Activated CD8-positive, alpha-beta memory T cell treated with anti-CD3 and anti-CD28 coated beads for 48 hours (primary cell): ENCODE data around the gene BABAM1.

ENCODE experiments used
- DNase-seq, 3 experiments: peaks; one replicate each; pipeline ENCODE4 v3.0.0-alpha.2; 2020; ENCODE audit warnings: low read depth in 2 of 3, low spot score in 2 of 3

The BABAM1 gene

GRCh38 chr19:17266975-17267788 is at the start of gene BABAM1:
Gene BABAM1 (plus strand): TSS chr19:17267443. CDS start chr19:17268807, 1,364 bp downstream.
- peak; percentile 67 to 83 (median 78) for DNase-seq

- DNase-seq, result no peak
These were observed 48.0 kb upstream of the BABAM1 start for GRCh38 chr19:17219286-17219685.

DNA sequence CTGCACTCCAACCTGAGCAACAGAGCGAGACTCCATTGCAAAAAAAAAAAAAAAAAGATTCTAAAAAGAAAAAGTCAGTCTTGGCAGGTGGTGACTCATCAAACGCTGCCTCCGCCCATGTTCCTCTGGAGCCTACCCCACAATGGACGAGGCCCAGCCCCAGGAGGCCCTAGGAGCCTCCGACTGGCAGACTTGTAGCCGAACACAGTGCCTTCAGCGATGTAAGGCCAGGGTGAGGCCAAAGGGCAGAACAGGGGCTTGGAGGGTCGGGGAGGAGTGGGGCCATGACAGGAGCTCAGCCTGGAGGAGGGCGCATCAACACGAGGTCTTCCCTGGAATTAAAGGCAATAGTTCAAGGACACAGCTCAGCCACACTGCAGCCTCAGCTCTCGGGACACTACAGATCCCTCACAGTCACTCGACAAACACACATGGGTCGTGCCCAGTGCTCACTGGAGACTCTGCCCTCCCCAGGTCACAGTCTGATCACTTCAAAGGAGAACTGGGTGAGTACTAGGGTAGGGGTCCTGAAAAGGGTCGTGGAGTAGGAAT is 47.0 kb upstream of the BABAM1 start:
- DNase-seq, result no peak

GRCh38 chr19:17225053-17225452 is 42.2 kb upstream of the BABAM1 start:
- no peak for DNase-seq

DNA sequence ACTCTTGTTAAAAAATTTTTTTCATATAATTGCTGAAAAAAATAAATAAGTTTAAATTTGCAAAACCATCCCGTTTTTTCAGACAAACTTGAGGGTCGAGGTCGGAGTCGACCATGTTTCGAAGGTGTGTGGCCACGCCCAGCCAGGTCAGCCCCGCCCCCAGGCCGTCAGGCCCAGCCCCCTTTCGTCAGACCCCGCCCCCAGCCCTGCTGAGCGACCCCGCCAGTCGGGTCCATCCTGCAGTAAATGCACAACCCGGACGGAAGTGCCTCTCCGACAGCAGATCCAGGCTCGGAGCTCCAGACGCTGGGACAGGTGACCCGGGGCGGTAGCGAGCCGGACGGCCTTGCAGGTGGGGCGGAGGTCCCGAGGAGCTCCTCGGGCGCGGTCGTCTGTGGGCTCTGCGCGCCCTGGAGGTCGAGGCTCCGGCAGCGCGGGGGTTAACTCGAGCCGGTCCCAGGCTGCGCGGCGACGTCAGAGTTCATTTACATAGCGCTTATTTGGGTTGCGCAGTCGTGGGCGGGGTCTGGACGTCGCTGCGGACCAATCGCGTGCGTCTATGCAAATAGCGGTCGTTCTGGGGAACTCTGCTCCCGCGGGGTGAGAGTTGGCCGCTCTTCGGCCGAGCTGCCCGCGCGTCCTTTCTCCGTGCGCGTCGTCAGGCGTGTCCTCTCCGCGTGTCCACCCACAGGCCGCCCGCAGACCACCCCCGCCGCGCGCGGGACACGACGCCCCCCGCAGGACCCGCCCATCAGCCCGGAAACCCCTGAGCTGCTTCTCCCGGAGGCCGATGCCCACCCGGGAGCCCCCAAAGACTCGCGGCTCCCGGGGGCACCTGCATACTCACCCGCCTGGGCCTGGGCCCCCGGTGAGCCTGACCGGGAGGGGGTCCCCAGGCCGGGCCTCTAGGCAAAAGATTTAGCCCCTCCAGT is 41.0 kb upstream of the BABAM1 start, which contains the start of gene OCEL1:
OCEL1 (plus strand) TSS at position 225 of the 932 bp plus-strand sequence; CDS start at position 247, 22 bp downstream.
- DNase-seq, result peak; percentile 89 to 92 (median 90)

GRCh38 chr19:17227798-17228367 is 39.4 kb upstream of the BABAM1 start:
- no peak for DNase-seq

GRCh38 chr19:17229890-17230289 is 37.4 kb upstream of the BABAM1 start:
- no peak for DNase-seq

GRCh38 chr19:17232258-17232657 is 35.0 kb upstream of the BABAM1 start:
- DNase-seq, result no peak

GRCh38 chr19:17234911-17235299 is 32.3 kb upstream of the BABAM1 start:
- DNase-seq, result peak in 1 of 3 experiments; percentile 36

DNA sequence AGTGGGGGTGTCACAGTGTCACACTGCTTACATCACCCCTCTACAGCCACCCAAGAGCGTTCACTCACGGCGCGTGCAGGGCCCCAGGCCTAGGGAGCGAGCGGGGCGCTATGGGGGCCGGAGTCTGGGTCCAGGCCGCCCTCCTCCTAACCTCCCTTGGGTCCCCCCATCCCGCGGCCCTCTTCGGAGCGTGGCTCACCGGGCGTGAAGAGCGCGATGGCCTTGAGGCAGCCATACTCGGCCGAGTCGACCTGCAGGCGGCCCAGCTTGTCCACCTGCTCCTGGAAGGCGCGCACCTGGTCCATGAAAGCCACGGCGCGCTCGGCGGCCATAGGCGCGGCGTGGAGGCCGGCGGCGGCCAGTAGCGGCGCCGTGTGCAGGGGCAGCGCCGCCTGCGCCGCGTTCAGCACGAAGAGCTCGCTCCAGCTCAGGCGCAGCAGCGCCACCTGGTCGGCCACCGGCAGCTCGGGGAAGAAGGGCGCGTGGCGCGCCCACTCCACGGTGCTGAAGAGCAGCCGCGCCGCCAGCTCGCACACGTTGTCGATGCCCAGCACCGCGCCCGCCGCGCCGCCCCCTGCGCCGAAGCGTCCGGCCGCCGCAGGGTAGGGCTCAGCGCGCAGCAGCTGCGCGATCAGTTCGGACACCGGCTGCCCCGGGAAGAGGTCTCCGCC is 31.8 kb upstream of the BABAM1 start:
- peak in 2 of 3 experiments; percentile 40 for DNase-seq

DNA sequence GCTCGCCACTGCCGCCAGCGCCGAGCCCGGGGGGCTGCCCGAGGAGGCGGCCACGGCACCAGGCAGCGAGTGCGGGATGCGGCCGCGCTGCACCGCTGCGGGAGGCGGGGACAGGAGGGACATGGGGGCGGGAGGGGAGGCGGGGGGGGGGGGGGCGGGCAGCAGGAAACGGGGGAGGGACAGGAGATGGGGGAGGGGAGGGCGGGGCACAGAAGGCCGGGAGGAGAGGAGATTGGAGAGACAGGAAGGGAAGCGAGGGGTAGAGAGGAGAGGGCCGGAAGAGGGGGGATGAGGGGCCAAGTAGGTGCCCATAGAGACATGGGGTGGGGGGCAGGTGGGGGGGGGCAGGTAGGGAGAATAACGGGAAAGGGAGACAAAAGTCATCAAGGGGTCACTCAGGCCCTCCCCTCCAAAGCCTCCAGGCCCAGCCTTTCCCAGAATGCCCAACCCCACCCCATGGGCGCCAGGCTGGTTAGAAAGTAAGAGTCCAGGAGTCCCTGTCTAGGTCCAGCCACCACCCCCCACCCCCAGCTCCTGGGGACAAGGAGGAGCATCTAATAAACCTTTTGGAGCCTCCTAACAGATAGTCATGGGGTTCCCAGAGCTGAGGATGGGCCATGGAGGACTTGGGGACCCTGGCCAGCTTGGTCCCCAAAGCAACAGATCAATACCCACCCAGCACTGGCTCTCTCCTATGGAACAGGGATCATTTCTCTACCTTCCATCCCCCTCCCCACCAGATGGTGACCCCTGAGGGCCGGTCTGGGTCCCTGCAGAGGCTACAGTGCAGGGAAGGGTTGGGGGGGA is 31.1 kb upstream of the BABAM1 start:
- no peak for DNase-seq

DNA sequence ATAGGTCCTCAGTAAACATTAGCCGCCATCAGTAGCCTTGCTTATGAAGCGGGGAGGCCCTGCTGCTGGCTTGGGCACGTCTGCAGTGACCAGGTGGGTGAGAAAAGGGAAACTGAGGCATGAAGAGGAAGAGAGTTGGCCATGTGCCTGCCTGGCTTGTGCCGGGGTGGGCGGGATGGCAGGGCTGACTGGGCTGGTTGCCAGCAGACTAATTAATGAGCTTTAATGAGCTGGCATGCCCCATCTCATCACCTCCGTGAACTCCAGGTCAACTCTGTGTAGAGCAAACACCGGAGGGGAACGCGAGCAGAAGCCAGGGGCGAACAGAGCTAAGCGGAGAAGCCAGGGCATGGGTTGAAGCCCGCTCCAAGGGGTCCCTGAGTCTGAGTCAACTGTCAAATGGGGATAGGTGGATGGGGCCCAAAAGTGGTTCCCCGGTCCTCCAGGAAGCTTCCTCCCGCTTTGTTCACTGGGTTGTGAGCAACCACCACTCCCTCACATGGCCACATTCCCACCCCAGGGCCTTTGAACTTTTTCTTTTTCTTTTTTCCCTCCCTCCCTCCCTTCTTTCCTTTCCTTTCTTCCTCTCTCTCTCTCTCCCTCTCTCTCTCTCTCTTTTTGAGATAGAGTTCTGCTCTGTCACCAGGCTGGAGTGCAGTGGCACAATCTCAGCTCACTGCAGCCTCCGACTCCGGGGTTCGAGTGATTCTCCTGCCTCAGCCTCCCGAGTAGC is 30.3 kb upstream of the BABAM1 start:
- no peak for DNase-seq

GRCh38 chr19:17237747-17238706 is 29.2 kb upstream of the BABAM1 start:
- no peak for DNase-seq

DNA sequence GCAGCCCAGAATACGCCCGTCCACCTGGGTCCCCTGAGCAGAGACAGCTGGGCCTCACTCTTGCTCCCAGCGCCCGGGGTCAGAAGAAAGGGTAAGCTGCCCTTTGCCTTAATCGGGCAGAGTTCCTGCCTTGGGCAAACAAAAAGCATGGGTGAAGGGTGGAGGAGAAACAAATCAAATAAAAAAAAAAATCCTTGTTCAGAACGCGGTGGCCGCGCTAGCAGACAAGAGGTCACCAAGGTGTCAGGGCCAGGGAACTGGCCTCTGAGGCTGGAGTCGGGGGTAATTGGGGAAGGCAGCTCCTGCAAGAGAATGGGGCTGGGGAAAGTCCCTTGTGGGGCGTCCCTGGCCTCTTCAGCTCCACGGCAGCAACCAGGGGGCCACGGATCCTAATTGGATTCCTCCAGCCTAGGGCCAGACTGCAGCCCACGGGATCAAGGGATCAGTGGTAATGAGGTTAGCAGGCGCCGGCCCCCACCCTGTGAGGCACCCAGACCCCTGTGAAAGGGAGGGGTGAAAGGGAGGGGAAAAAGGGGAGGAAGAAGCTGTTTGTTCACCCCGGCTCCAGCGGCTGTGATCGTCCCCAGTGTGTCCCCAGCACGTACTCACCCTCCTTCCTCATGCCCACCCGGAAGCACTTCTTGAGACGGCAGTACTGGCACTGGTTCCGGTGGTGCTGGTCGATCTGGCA is 27.0 kb upstream of the BABAM1 start:
- no peak for DNase-seq

DNA sequence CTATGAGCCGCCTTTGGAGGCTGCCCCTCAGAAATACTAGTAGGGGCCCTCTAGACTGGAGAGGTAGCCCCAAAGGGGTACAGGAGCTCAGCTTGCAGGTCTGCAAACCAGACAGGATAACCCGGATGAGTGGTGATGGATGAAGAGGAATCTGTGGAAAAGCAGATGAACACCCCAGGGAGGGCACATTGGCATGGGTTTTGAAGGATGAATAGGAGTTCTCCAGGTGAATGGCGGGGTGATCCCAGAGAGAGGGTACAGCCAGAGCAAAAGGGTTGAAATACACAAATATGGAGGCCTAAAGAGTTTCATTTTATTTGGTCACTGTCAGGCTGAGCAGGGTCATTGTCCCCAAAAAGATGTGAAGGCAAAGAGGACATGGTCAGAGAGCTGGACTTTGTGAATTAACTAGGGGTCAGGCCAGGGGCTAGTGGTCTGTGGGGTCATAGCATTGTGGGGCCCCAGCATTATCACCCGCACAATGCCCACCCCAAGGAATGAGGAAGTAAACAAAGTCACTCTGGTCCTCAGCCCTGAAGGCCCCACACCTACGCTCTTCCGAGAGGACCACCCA is 26.3 kb upstream of the BABAM1 start:
- DNase-seq, result no peak

GRCh38 chr19:17242431-17243208 is 24.6 kb upstream of the BABAM1 start:
- DNase-seq, result no peak
